Body of pancreas (tissue), 4 donors: Measurements from ENCODE around the gene TRIP13.

Experiments used
- POLR2A ChIP-seq, 3 donors: fragments of 450-650 bp; IDR thresholded peaks; one replicate each; pipeline ENCODE4 v1.6.1; 2016; ENCODE audit warnings: antibody characterized with exemption in 3 of 3, mild to moderate bottlenecking in 2 of 3
- TF ChIP-seq, protein P1 (sequence below), 7 experiments: fragments of 450-650 bp in 4 of 7; fragments of 200-600 bp in 3 of 7; sonication (generic) in 3 of 7; IDR thresholded peaks; one replicate each; pipeline ENCODE4 v1.5.1; 2016 to 2019; ENCODE audit warnings: antibody characterized with exemption in 7 of 7

DNA sequence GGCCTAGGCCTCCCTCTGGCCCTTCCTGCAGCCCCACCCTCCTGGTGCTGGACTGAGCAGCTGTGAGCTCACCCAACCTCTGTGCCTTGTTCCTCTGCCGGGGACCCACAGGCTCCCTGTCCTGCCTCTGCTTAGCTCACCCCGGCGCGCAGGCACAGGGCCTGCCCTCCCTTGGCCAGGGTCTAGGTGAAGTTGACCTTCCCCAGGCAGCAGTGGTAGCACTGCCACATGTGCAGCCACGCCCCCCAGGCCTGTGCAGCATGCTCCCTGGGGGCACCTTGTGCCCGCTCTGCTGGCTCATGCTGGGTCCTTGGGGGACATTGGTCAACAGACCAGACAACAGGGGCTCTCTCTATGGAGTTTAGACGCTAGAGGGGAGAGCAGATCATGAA lies 18.1 kb downstream of the TRIP13 start:
- TF ChIP-seq, protein P1, sequence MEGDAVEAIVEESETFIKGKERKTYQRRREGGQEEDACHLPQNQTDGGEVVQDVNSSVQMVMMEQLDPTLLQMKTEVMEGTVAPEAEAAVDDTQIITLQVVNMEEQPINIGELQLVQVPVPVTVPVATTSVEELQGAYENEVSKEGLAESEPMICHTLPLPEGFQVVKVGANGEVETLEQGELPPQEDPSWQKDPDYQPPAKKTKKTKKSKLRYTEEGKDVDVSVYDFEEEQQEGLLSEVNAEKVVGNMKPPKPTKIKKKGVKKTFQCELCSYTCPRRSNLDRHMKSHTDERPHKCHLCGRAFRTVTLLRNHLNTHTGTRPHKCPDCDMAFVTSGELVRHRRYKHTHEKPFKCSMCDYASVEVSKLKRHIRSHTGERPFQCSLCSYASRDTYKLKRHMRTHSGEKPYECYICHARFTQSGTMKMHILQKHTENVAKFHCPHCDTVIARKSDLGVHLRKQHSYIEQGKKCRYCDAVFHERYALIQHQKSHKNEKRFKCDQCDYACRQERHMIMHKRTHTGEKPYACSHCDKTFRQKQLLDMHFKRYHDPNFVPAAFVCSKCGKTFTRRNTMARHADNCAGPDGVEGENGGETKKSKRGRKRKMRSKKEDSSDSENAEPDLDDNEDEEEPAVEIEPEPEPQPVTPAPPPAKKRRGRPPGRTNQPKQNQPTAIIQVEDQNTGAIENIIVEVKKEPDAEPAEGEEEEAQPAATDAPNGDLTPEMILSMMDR (IDR thresholded peaks at IDR 0.05) = no peak
- TF ChIP-seq POLR2A (IDR thresholded peaks at IDR 0.05) = no peak
